GM21381 (cell line): ENCODE measurements around the gene CDK5RAP2.

Source experiments
- ATAC-seq: cut with Tn5 transposase; IDR thresholded peaks from one replicate; pipeline ENCODE4 v1.9.1; 2021; ENCODE audit warnings: mild to moderate bottlenecking, moderate library complexity; ENCODE audit not compliant: unreplicated experiment

The CDK5RAP2 gene

DNA sequence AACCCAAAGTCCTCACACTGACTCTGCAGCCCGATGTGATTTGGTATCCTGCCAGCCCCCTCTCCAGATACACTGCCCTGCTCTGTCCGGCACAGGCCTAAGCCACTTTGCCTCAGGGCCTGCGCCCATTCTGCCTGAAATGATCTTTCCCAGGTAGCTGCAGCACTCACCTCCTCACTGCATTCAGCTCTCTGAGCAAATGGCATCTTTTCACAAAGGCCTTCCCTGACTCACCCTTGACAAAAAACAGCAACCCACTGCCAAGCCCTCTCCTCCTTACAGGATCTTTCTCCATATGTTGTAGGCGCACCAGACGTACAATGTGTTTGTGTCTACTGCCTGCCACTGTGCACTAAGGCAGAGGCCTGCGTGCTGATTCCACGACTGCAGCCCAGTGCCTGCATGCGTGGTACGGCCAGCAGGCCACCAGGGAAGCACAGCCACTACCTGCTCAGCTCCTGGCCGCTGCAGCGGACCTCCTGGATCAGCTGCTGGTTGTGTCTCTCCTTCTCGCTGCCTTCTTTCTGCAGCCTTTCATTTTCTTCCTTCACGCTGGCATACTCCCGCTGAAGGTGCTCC is 171.2 kb downstream of the CDK5RAP2 start:
- no peak for ATAC-seq

DNA sequence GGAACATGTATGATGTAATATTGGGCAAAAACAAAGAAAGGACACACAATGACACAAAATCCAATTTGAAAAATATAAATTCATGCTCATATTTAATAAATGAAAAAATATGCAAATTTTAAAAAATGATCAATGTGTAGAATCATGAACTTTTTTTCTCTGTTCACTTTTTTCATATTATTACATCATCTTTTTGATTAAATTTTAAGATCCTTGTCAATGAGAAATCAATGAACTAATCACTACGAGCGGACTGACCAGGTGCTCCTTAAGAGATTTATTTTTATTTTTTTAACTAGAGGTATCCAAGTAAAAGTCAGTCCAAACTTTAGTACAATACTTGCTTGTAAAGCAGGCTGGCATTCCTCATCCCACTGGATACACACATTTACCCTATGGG is 174.1 kb downstream of the CDK5RAP2 start:
- ATAC-seq: no peak

DNA sequence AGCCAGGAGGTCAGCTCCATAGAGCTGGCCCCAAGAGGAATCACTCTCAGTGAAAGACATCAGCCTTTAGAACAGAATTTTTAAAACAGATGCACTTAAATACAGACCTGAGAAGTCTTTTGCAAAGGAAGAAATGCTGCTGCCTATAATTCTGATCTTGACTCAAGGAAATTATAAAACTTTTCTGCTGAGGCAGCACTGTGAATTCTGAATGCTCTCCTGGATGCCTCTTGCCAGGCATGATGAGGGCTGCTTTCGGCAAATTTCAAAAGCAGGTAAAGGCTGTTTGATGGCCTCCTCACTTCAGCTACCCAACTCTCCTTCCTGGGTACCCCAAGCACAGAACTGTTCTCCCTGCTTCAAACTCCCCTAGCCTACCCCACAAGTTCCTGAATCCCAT is 174.8 kb downstream of the CDK5RAP2 start:
- no peak for ATAC-seq

DNA sequence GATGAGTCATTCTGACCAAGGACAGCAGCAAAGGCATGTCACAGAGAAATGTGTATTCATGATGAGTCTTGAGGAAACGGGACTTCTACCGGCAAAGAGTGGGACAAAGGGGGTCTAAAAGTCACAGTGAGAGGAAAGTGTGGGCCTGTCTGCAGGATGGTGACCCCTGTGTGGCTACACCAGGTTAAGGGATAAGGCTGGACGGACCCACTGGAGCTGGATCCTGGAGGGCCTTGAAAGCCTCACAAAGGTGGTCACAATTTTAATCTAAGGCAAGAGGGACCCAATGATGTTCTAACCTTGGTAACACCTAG is 176.5 kb downstream of the CDK5RAP2 start:
- ATAC-seq: no peak

DNA sequence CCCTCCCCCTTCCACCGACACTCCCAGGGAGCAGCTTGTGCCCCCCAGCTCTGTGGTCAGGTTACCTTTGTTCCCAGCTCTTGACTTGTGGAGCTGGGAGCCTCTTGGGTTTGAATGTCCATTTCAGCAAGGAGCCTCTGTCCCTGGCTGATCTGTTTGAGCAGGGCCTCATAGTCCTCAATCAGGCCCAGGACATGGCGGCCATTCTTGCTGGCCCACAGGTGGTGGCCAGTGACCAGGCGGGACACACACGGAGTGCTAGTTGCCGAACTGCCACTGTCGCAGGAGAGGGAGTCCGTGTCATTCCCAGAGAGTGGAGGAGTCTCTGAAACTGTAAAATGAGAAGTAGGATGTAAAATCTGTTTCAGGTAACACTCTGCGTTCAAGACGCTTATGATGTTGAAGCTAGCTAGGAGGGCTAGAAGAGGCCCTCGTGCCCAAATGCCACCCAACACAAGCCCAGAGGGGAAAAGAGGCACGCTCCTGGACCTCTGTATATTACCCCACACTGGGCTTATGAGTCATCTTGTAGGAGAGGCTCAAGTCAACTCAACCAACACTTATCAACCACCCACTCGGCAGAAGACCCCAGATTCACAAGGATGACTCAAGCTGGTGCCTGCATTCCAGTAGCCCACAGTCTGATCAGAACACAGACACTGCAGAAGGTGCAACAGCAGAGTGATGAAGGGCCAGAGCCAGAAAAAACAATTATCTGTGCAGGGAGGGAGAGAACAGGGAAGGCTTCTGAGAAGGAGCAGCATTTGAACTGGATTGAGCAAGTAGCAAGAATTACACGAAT is 177.0 kb downstream of the CDK5RAP2 start:
- ATAC-seq: no peak

DNA sequence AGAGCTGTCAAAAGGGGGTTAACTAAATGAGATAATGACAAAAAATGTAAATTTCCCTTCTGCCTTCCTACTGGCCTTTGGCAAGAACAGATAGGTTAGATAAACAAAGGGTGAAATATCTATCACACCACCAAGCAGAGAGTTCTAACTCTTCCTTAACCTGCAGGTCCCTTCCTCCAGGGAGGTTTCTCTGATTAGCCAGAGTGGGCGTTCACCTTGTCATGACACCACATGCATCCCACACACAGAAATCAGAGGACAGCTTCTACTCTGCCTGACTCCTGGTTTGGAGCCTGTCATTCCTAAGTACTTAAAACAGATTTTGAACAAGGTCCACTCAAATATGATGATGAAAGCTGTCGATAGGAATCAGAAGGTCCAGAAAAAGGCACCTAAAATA is 180.0 kb downstream of the CDK5RAP2 start:
- ATAC-seq: no peak

DNA sequence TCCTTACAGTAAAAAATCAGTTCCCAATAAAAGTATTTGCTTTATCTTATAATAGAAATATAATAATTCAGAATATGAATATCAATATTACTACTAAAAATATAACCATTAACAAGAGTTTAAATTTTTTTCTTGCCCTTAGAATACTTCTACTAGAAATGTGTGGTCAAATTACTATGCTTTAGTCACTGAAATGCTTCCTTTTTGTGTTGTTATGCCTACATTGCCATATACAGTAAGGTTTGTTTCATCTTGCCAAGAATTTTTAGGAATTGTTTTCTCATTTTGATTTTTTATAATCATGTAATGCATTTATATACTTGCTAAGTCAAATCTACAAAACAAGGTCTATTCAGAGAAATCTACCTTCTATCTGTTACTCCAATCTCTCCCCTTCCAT is 181.7 kb downstream of the CDK5RAP2 start:
- no peak for ATAC-seq

DNA sequence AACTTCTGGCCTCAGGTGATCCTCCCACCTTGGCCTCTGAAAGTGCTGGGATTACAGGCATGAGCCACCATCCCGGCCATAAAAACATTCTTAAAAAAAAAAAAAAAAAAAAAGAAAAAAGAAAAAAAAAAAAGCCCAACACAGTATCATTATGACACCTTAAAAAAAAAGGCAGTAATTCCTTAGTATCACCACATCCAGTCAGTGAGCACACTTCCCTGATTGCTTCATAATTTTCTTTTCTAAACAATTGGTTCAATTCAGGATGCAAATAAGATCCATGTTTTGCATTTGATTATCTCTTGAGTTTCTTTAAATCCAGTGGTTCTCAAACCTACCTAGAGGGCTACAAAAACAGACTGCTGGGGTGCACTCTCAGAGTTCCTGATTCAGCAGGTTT is 182.5 kb downstream of the CDK5RAP2 start:
- ATAC-seq: no peak

DNA sequence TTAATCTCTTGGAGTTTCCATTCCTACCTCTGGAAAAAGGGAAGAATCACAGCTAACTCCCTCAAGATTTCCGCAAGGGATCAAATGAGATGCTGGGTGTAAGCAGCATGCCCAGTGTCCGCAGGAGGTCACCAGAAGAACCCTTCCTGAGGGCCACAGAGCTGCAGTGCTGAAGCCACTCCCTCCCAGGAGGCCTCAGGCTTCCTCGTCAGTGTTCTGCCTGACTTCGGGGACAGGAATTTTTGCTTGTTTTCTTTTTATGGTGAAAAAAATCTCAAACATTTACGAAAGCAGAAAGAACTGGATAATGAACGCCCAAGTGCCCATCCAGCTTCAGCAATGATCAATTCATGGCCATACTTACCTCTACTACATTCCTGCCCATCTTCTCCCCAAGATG is 183.0 kb downstream of the CDK5RAP2 start:
- ATAC-seq: no peak

GRCh38 chr9:120396418-120396817 is 183.5 kb downstream of the CDK5RAP2 start:
- ATAC-seq: no peak

- ATAC-seq: no peak
Measured at GRCh38 chr9:120395376-120395775, 184.6 kb downstream of the CDK5RAP2 start.

GRCh38 chr9:120394058-120394669 is 185.8 kb downstream of the CDK5RAP2 start:
- no peak for ATAC-seq

GRCh38 chr9:120393386-120394057 is 186.4 kb downstream of the CDK5RAP2 start:
- no peak for ATAC-seq

DNA sequence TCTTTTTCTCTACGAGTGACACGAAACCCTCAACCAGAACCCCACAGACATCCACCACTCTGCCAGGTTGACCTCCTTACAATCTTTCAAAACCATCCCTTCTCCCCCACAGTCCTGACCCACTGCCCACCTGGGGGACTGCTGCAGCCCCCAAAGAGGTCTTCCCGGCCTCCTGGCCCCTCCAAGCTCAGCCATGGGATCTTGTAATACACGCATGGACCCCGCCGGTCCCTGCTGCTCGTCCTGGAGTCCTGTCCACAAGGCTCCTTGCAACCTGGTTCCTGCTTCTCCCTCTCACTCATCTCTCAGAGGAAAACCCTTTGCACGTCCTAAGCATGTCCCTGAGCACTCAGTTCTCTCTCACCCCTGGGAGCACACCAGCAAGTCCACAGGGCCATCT is 187.3 kb downstream of the CDK5RAP2 start:
- ATAC-seq: no peak

DNA sequence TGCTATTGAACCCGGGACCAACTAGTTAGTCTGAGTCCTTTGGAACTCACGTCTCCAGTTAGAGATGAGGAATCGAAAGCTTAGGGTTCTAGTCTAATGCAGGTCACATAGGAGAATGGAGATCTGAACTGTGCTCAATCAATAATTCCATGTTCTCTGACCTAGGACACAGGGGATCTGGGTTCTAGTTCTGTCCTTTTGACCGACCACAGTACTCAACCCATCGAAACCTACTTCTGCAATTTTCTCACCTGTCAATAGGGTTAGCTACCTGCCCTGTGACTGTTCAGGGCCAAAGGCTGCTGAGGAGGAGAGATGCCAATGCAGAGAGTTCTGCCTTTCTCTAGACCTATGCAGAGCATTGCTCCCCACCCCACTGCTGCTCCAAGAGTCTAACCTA is 187.7 kb downstream of the CDK5RAP2 start:
- ATAC-seq: no peak

GRCh38 chr9:120391691-120392090 is 188.3 kb downstream of the CDK5RAP2 start:
- no peak for ATAC-seq

GRCh38 chr9:120390637-120391190 is 189.3 kb downstream of the CDK5RAP2 start:
- ATAC-seq: no peak

DNA sequence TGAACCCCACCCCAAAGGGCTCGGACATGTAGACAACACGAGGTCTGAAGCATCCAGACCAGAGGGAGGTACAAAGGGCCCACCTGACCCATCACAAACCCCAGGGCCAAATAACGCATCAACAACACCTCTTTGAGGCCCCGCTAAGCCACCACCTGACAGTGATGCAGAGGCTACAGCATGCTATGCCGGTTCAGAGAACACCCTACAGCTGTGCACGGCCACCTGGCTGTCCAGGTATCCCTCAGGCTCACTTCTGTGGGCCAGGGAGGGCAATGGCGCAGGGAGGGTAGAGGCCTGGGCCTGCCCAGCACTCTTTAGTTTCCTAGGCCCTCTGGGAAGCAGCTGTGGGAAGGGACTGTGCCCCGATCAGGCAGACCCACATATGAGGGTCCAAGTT is 190.1 kb downstream of the CDK5RAP2 start:
- no peak for ATAC-seq

GRCh38 chr9:120389300-120389699 is 190.7 kb downstream of the CDK5RAP2 start:
- no peak for ATAC-seq

DNA sequence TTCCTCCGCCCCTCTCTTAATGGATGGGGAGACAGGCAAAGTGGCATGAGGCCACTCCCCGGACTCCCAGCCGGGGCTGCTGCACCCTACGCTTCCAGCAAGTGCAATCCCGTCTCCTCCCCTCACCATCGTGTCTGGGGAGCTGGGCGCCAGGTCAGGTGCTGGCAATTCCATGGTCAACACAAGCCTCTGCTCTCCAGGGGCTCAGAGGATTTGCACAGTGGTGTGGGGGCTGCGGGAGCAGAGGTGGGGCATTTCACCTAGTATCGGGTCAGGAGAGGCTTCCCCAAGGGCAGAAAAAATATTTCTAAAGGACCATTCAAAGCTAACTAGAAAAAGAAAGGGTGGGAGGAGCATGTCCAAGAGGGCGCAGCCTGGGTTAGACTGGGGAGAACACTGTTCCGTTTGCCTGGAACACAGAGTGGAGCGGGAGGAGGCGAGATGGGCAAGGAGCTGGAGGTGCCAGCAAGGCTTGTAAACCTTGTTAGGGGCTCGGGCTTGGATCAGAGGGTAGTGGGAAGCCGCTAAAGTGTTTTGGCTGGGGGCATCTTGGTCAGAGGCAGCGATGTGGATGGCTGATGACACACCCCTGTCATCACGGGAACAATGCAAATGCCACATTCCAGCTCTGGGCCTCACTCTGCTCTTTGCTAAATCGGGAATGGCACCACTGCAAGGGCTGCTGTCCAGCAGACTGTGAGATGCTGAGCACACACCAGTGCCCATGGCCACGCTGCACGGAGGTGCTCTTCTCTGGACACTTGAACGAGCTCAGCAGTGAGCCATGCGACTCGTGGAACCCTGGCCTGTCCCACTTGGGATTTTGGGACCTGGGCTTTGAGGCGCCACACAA is 191.7 kb downstream of the CDK5RAP2 start:
- no peak for ATAC-seq
